K562 (cell line): ENCODE data around the gene BFSP2. TPM values are rescaled to one million over a fixed set of nuclear protein-coding genes. Genes with fewer than 3 reads are reported as not detected.

Experiments used
- ATAC-seq: fragments of 200-7000 bp; cut with Tn5 transposase; 3 replicates; pipeline ENCODE4 v1.9.1; 2020; ENCODE audit warnings: moderate library complexity
- BruUV-seq: library from RNA; stranded (reverse); fragments of 400-500 nt; replicated peaks from 2 replicates; lab custom pipeline; 2021; lab: Mats Ljungman, UMichigan
- CTCF ChIA-PET: fragments of 300-600 bp; formaldehyde crosslinking; extraction: SDS; loops from one replicate; lab custom pipeline; 2021; ENCODE audit warnings: low intra/inter-chr PET ratio; lab: Yijun Ruan, JAX
- POLR2A ChIA-PET: fragments of 300-600, 350-650 bp; sonication (Branson Sonifier 250); formaldehyde crosslinking; extraction: SDS; loops from one replicate; lab custom pipeline; 2021; ENCODE audit warnings: antibody characterized with exemption, inconsistent platforms; lab: Yijun Ruan, JAX
- DNase-seq, 4 experiments: peaks; one replicate each; pipeline versions ENCODE4 v3.0.0 to v3.0.0-alpha.2; 2011 to 2018; ENCODE audit warnings: low spot score in 3 of 4, mixed read lengths in 3 of 4; ENCODE audit errors: extremely low read depth in 1 of 4
- FAIRE-seq: peaks from 2 replicates; lab custom pipeline; 2011; peaks lifted over from hg19 to GRCh38; lab: Jason Lieb, UNC
- H2AFZ ChIP-seq: 2 replicates; pipeline ENCODE4 v1.6.0; 2011; ENCODE audit warnings: low read depth, low read length, control low read depth, inconsistent platforms
- H3K27ac ChIP-seq: fragments of 200-600 bp; 3 replicates; pipeline ENCODE4 v1.8.0; 2011; ENCODE audit warnings: low read depth, mild to moderate bottlenecking, control low read depth, inconsistent platforms, low read length, moderate library complexity, mixed read lengths; ENCODE audit errors: extremely low read depth
- H3K27me3 ChIP-seq, 2 experiments: fragments of 300-600 bp in 1 of 2; 2 replicates in 1 of 2; 3 replicates in 1 of 2; pipeline versions ENCODE4 v1.6.0 to v1.8.0; 2011; ENCODE audit warnings: inconsistent platforms in 2 of 2, low read length in 2 of 2, mild to moderate bottlenecking in 1 of 2, mixed read lengths in 1 of 2, moderate library complexity in 1 of 2; ENCODE audit not compliant: control insufficient read depth in 2 of 2, insufficient read depth in 2 of 2
- H3K36me3 ChIP-seq: fragments of 300-600 bp; 3 replicates; pipeline ENCODE4 v1.8.0; 2011; ENCODE audit warnings: mild to moderate bottlenecking, low read length, inconsistent platforms; ENCODE audit not compliant: control insufficient read depth, insufficient read depth
- H3K4me1 ChIP-seq, 2 experiments: fragments of 200-600 bp in 1 of 2; replicated peaks in 1 of 2; 2 replicates in 1 of 2; 3 replicates in 1 of 2; pipeline versions ENCODE4 v1.5.1 to v1.8.0; 2011; ENCODE audit warnings: inconsistent platforms in 2 of 2, low read length in 2 of 2, mild to moderate bottlenecking in 1 of 2, mixed read lengths in 1 of 2, moderate library complexity in 1 of 2; ENCODE audit not compliant: control insufficient read depth in 2 of 2, insufficient read depth in 2 of 2
- H3K4me2 ChIP-seq: 2 replicates; pipeline ENCODE4 v1.6.1; 2011; ENCODE audit warnings: low read length, control low read depth, inconsistent platforms, mixed read lengths; ENCODE audit not compliant: insufficient read depth
- H3K4me3 ChIP-seq: fragments of 200-600 bp; sonication (generic), shearing (Covaris generic); 2 replicates; pipeline ENCODE4 v1.5.1; 2016; ENCODE audit warnings: control low read depth, inconsistent platforms
- H3K79me2 ChIP-seq: fragments of 200-600 bp; 3 replicates; pipeline ENCODE4 v1.8.0; 2011; ENCODE audit warnings: low read length, inconsistent platforms; ENCODE audit not compliant: control insufficient read depth, insufficient read depth
- H3K9ac ChIP-seq, 2 experiments: 2 replicates each; pipeline versions ENCODE4 v1.6.0 to v1.6.1; 2011; ENCODE audit warnings: low read depth in 2 of 2, low read length in 2 of 2, control low read depth in 1 of 2, inconsistent platforms in 1 of 2, mild to moderate bottlenecking in 1 of 2, mixed read lengths in 1 of 2; ENCODE audit not compliant: insufficient read depth in 1 of 2
- H3K9me1 ChIP-seq: one replicate; pipeline ENCODE4 v1.6.0; 2011; ENCODE audit warnings: inconsistent platforms, mild to moderate bottlenecking, low read length, moderate library complexity; ENCODE audit not compliant: control insufficient read depth, insufficient read depth
- H3K9me3 ChIP-seq: replicated peaks from 2 replicates; pipeline ENCODE4 v1.5.1; 2011; ENCODE audit warnings: low read depth, low read length, inconsistent platforms; ENCODE audit not compliant: control insufficient read depth, insufficient read depth
- H4K20me1 ChIP-seq: replicated peaks from 2 replicates; pipeline ENCODE4 v1.6.1; 2011; ENCODE audit warnings: low read length, inconsistent platforms, mixed read lengths; ENCODE audit not compliant: control insufficient read depth, insufficient read depth
- MCM5 ChIP-seq: fragments of 450-650 bp; IDR thresholded peaks from 2 replicates; pipeline ENCODE4 v1.6.1; 2016; ENCODE audit warnings: low read depth
- NFIC ChIP-seq: fragments of 450-650 bp; IDR thresholded peaks from 2 replicates; pipeline ENCODE4 v1.6.1; 2017; ENCODE audit warnings: mild to moderate bottlenecking, inconsistent platforms
- NRF1 ChIP-seq, 2 experiments: fragments of 450-650 bp; IDR thresholded peaks in 1 of 2; conservative IDR thresholded peaks in 1 of 2; 2 replicates each; pipeline ENCODE4 v1.6.1; 2014; ENCODE audit warnings: mild to moderate bottlenecking in 2 of 2
- PRDM10 ChIP-seq: fragments of 450-650 bp; IDR thresholded peaks from 2 replicates; pipeline ENCODE4 v1.6.1; 2018; ENCODE audit not compliant: partially characterized antibody
- RBM25 ChIP-seq: fragments of 200-400 bp; formaldehyde crosslinking; IDR thresholded peaks from 2 replicates; pipeline ENCODE4 v1.6.1; 2018; ENCODE audit warnings: low read length, low read depth, moderate library complexity; ENCODE audit not compliant: severe bottlenecking
- ZC3H8 ChIP-seq: fragments of 450-650 bp; IDR thresholded peaks from 2 replicates; pipeline ENCODE4 v1.6.1; 2017
- ZNF175 ChIP-seq: fragments of 200-800 bp; sonication (Bioruptor generic); IDR thresholded peaks from 2 replicates; pipeline ENCODE4 v1.6.1; 2016; ENCODE audit warnings: low read depth, mild to moderate bottlenecking, missing genetic modification characterization, missing compliant biosample characterization
- WGBS: fragments of 100-300 bp; shearing (Covaris generic); methylation state at CpG from one replicate; pipeline ENCODE4 v1.1.6; 2016; ENCODE audit warnings: low coverage, mixed read lengths; ENCODE audit not compliant: insufficient coverage; ENCODE audit errors: missing lambda C conversion rate; 5-methylcytosine and 5-hydroxymethylcytosine counted together
- in situ Hi-C: fragments of 300-500 bp; cut with MboI; formaldehyde crosslinking; loops from 4 replicates; pipeline ENCODE4 v1.15.0; 2018; ENCODE audit warnings: inconsistent platforms, mixed read lengths
- intact Hi-C: fragments of 100-400 bp; cut with micrococcal nuclease; formaldehyde crosslinking; loops from 2 replicates; pipeline ENCODE4 v1.14.2; 2022
- polyA plus RNA-seq, 8 experiments: library from polyadenylated mRNA; depleted of rRNA in 4 of 8; stranded (reverse) in 5 of 8; unstranded in 3 of 8; fragments of >200 nt; fragmentation: Nextera tagmentation in 2 of 8; fragmentation: Illumina TruSeq in 1 of 8; extraction: Ambion mirVana in 2 of 8; extraction: Trizol in 1 of 8; gene quantifications; 2 replicates each; pipeline versions ENCODE4 v1.2.1 to v1.2.3, GENCODE V29; 2011 to 2014; ENCODE audit warnings: inconsistent platforms in 1 of 8, missing spikeins in 1 of 8
- total RNA-seq, 7 experiments: library from RNA; depleted of rRNA in 6 of 7; stranded (reverse); fragments of >200 nt in 6 of 7; fragmentation: Illumina TruSeq in 2 of 7; extraction: Trizol in 2 of 7; gene quantifications; 2 replicates each; pipeline versions ENCODE4 v1.2.1 to v1.2.3, GENCODE V29; 2011 to 2021; ENCODE audit warnings: low replicate concordance in 1 of 7

Gene BFSP2
- total and polyA plus RNA-seq, 9 of the 15 experiments (the other 6 are each of a cell fraction or from before 2014, with no cell fraction given): not detected

GRCh38 chr3:133461291-133461690 lies 61.4 kb downstream of the BFSP2 start:
- H3K9me3 ChIP-seq: no peaks in the 10 kb centered on the region
- no peaks in the 10 kb centered on the region for H3K9me1 ChIP-seq
- POLR2A ChIA-PET: no interaction called here
- 6% methylated on average over 4 of the region's 4 CpGs for WGBS
- H3K27ac ChIP-seq: no peak overlapping the region
- CTCF ChIA-PET: no interaction called here
- ATAC-seq (no peak), DNase-seq (no peak)
- intact Hi-C loops: no loop called here
- H3K36me3 ChIP-seq: no peaks in the 10 kb centered on the region
- no peaks in the 10 kb centered on the region for H3K4me1 ChIP-seq
- no TSS peak for BruUV-seq
- in situ Hi-C loops: no loop called here
- peaks cover 5 to 9% of the 10 kb centered on the region in 2 experiments; a peak in 3 of 5 replicates for H3K27me3 ChIP-seq
- H3K79me2 ChIP-seq: no peaks in the 10 kb centered on the region
- H2AFZ ChIP-seq: no peak overlapping the region
- no peak overlapping the region for H3K4me2 ChIP-seq
- no peaks in the 10 kb centered on the region for H4K20me1 ChIP-seq
- no peak overlapping the region for H3K9ac ChIP-seq
- H3K4me3 ChIP-seq: no peak overlapping the region
- TF ChIP-seq RBM25 (no peak), MCM5 (no peak)
- TF ChIP-seq, all 486 proteins: peak for 0
- FAIRE-seq: no peak

DNA sequence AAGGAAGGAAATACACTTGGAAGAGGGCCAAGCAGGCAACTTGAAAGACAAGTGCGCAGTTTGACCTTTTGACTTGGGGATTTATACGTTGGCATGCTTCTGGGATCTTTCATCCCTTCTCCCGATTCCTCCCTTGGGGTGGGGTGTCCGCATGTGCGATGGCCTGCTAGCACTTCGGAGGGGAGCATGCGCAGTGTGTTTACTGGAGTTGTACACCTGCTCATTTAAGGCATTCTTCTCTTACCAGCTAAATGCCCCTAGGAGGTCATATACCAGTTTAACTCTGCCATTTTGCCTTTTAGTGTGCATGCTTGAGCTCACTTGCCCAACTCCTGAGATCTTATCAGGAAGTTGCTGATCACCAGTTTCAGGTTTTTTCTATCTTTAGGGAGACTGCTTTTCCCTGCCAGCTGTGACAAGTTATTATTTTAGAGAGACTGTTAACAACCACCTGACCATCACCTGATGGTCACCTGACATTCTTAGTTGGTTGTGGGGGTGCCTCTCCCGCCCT lies 63.5 kb downstream of the BFSP2 start:
- H3K9ac ChIP-seq: no peak overlapping the region
- no peak overlapping the region for H3K27ac ChIP-seq
- H3K4me3 ChIP-seq: no peak overlapping the region
- intact Hi-C loops: no loop called here
- no peaks in the 10 kb centered on the region for H4K20me1 ChIP-seq
- peaks cover 9 to 12% of the 10 kb centered on the region in 2 experiments; a peak in 3 of 5 replicates for H3K27me3 ChIP-seq
- H3K4me2 ChIP-seq: no peak overlapping the region
- 8% methylated on average over 6 of the region's 8 CpGs for WGBS
- no peak for FAIRE-seq
- H3K4me1 ChIP-seq: no peaks in the 10 kb centered on the region
- no peaks in the 10 kb centered on the region for H3K79me2 ChIP-seq
- H3K36me3 ChIP-seq: no peaks in the 10 kb centered on the region
- no peaks in the 10 kb centered on the region for H3K9me3 ChIP-seq
- no peak overlapping the region for H2AFZ ChIP-seq
- no peak for TF ChIP-seq ZC3H8
- TF ChIP-seq NFIC: 0 out of 2 replicates have a peak, but pooled peaks have one; percentile 26
- TF ChIP-seq PRDM10: peak; percentile 73
- no peak for TF ChIP-seq ZNF175 (CRISPR knock-in tag)
- peak; percentile 84 to 86 for TF ChIP-seq NRF1 (conservative IDR thresholded peaks at IDR 0.05 in 1 of 2, IDR thresholded peaks at IDR 0.05 in 1 of 2)
- no peak for DNase-seq
- H3K9me1 ChIP-seq: no peaks in the 10 kb centered on the region
- CTCF ChIA-PET: no interaction called here
- no peak for ATAC-seq
- in situ Hi-C loops: no loop called here
- BruUV-seq: no TSS peak
- POLR2A ChIA-PET: no interaction called here
